Lower leg skin (tissue), 3 donors: Measurements from ENCODE around the gene FAS.

Experiments used
- CTCF ChIP-seq, 3 donors: fragments of 450-650 bp; IDR thresholded peaks; one replicate each; pipeline ENCODE4 v1.5.1; 2016; ENCODE audit warnings: antibody characterized with exemption in 3 of 3, mild to moderate bottlenecking in 3 of 3, moderate library complexity in 2 of 3
- POLR2A ChIP-seq, 2 donors: fragments of 450-650 bp; IDR thresholded peaks; one replicate each; pipeline ENCODE4 v1.6.1; 2016 to 2017; ENCODE audit warnings: antibody characterized with exemption in 2 of 2, mild to moderate bottlenecking in 1 of 2, moderate library complexity in 1 of 2

GRCh38 chr10:88981435-88981834 is 9.2 kb upstream of the FAS start:
- TF ChIP-seq CTCF (IDR thresholded peaks at IDR 0.05), result no peak
- no peak for TF ChIP-seq POLR2A (IDR thresholded peaks at IDR 0.05)
